ENCODE results near the gene CARD14.

CARD14 gene

GRCh38 chr17:80171681-80172080, 1.9 kb downstream of the CARD14 start:
- Histone ChIP-seq H3K36me3 (ENCODE audit: control insufficient read depth, insufficient read depth, low read length) (no peaks in the 10 kb centered on the region), H3K4me1 (ENCODE audit: control insufficient read depth, insufficient read depth, low read length) (0 out of 2 replicates have a peak, but pooled peaks cover 3% of the 10 kb centered on the region), H3K27me3 (ENCODE audit: control insufficient read depth, insufficient read depth, low read length) (no peaks in the 10 kb centered on the region), H3K27ac (ENCODE audit: low read depth, low read length) (no peak overlapping the region), H3K9me3 (ENCODE audit: control insufficient read depth, insufficient read depth, low read length) (no peaks in the 10 kb centered on the region), H3K9ac (ENCODE audit: low read depth, low read length) (no peak overlapping the region), H3K4me3 (ENCODE audit: low read depth, low read length) (no peak overlapping the region)

DNA sequence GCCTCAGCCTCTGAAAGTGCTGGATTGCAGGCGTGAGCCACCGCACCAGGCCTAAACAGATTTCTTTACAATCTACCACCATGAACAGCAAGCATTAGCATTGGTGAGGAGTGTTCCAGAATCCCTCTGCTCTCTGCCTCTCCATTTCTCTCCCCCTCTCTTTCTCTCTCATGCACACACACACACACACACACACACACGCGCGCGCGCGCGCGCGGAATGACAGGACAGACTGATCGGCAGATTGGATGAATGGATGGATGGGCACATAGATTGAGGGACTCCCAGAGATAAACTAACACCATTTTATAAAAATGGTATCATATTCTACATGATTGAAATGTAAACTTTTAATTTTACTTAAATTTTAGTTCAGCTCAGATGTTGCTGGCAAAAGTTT, 3.3 kb downstream of the CARD14 start:
- Histone ChIP-seq H3K27ac (ENCODE audit: low read depth, low read length) (no peak overlapping the region), H3K9me3 (ENCODE audit: control insufficient read depth, insufficient read depth, low read length) (no peaks in the 10 kb centered on the region), H3K4me1 (ENCODE audit: control insufficient read depth, insufficient read depth, low read length) (0 out of 2 replicates have a peak, but pooled peaks cover 3% of the 10 kb centered on the region), H3K9ac (ENCODE audit: low read depth, low read length) (no peak overlapping the region), H3K4me3 (ENCODE audit: low read depth, low read length) (no peak overlapping the region), H3K36me3 (ENCODE audit: control insufficient read depth, insufficient read depth, low read length) (no peaks in the 10 kb centered on the region), H3K27me3 (ENCODE audit: control insufficient read depth, insufficient read depth, low read length) (no peaks in the 10 kb centered on the region)

DNA sequence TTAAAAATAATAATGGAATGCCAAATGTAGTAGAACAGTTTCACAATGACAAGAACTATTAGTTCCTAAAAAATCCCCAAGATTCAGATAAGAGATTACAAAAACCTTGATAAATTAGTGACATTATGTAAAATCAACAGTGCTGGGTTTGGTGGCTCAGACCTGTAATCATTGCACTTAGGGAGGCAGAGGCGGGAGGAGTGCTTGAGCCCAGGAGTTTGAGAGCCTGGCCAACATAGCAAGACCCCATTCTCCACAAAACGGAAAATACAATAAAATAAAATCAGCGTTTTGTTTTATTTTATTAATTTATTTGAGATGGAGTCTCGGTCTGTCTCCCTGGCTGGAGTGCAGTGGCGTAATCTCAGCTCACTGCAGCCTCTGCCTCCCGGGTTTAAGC, 4.1 kb downstream of the CARD14 start:
- no peak overlapping the region for H3K9ac ChIP-seq (ENCODE audit: low read depth, low read length)
- H3K36me3 ChIP-seq (ENCODE audit: control insufficient read depth, insufficient read depth, low read length) = no peaks in the 10 kb centered on the region
- no peak overlapping the region for H3K27ac ChIP-seq (ENCODE audit: low read depth, low read length)
- no peaks in the 10 kb centered on the region for H3K27me3 ChIP-seq (ENCODE audit: control insufficient read depth, insufficient read depth, low read length)
- no peaks in the 10 kb centered on the region for H3K9me3 ChIP-seq (ENCODE audit: control insufficient read depth, insufficient read depth, low read length)
- no peak overlapping the region for H3K4me3 ChIP-seq (ENCODE audit: low read depth, low read length)
- H3K4me1 ChIP-seq (ENCODE audit: control insufficient read depth, insufficient read depth, low read length) = 0 out of 2 replicates have a peak, but pooled peaks cover 3% of the 10 kb centered on the region

GRCh38 chr17:80176757-80177156, 6.9 kb downstream of the CARD14 start:
- H3K4me1 ChIP-seq (ENCODE audit: control insufficient read depth, insufficient read depth, low read length) = 0 out of 2 replicates have a peak, but pooled peaks cover 3% of the 10 kb centered on the region
- no peaks in the 10 kb centered on the region for H3K27me3 ChIP-seq (ENCODE audit: control insufficient read depth, insufficient read depth, low read length)
- no peaks in the 10 kb centered on the region for H3K36me3 ChIP-seq (ENCODE audit: control insufficient read depth, insufficient read depth, low read length)
- H3K9me3 ChIP-seq (ENCODE audit: control insufficient read depth, insufficient read depth, low read length) = no peaks in the 10 kb centered on the region
- no peak overlapping the region for H3K27ac ChIP-seq (ENCODE audit: low read depth, low read length)
- no peak overlapping the region for H3K9ac ChIP-seq (ENCODE audit: low read depth, low read length)
- no peak overlapping the region for H3K4me3 ChIP-seq (ENCODE audit: low read depth, low read length)

- no peaks in the 10 kb centered on the region for H3K36me3 ChIP-seq (ENCODE audit: control insufficient read depth, insufficient read depth, low read length)
- H3K4me1 ChIP-seq (ENCODE audit: control insufficient read depth, insufficient read depth, low read length) = 0 out of 2 replicates have a peak, but pooled peaks cover 3% of the 10 kb centered on the region
- H3K27me3 ChIP-seq (ENCODE audit: control insufficient read depth, insufficient read depth, low read length) = no peaks in the 10 kb centered on the region
- no peak overlapping the region for H3K4me3 ChIP-seq (ENCODE audit: low read depth, low read length)
- H3K9me3 ChIP-seq (ENCODE audit: control insufficient read depth, insufficient read depth, low read length) = no peaks in the 10 kb centered on the region
- H3K9ac ChIP-seq (ENCODE audit: low read depth, low read length) = no peak overlapping the region
- no peak overlapping the region for H3K27ac ChIP-seq (ENCODE audit: low read depth, low read length)
These were observed 8.3 kb downstream of the CARD14 start for GRCh38 chr17:80177986-80178595.

DNA sequence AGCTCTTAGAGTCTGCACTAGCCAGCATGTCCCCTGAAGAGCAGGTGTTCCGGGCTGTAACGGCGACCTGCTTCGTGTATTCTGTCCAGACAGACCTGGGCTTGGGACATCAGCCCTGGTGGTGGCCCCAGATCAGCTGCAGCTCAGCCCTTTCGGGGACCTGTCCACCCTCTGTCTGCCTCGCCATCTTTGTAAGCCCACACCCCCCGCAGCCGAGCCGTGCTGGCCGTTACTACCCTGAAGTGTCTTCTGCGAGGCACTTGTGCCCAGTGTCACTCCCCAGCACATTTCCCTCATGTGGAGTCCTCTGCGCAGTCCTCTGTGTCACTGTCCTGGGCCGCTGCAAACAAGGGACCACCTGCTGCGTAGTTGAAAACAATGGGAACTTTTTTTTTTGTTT, 10.4 kb downstream of the CARD14 start:
- Histone ChIP-seq H3K9ac (ENCODE audit: low read depth, low read length) (no peak overlapping the region), H3K27ac (ENCODE audit: low read depth, low read length) (no peak overlapping the region), H3K27me3 (ENCODE audit: control insufficient read depth, insufficient read depth, low read length) (no peaks in the 10 kb centered on the region), H3K4me1 (ENCODE audit: control insufficient read depth, insufficient read depth, low read length) (0 out of 2 replicates have a peak, but pooled peaks cover 3% of the 10 kb centered on the region), H3K4me3 (ENCODE audit: low read depth, low read length) (no peak overlapping the region), H3K9me3 (ENCODE audit: control insufficient read depth, insufficient read depth, low read length) (no peaks in the 10 kb centered on the region), H3K36me3 (ENCODE audit: control insufficient read depth, insufficient read depth, low read length) (no peaks in the 10 kb centered on the region)

DNA sequence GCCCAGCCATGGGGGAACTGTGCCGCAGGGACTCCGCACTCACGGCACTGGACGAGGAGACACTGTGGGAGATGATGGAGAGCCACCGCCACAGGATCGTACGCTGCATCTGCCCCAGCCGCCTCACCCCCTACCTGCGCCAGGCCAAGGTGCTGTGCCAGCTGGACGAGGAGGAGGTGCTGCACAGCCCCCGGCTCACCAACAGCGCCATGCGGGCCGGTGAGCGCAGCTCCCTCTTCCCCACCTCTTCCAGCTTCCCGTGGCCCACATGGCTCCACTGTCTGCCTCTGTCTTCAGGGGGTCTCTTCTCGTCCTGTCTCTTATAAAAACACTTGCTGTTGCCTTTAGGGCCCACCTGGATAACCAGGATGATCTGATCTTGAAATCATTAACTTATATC, 11.6 kb downstream of the CARD14 start:
- Histone ChIP-seq H3K36me3 (ENCODE audit: control insufficient read depth, insufficient read depth, low read length) (no peaks in the 10 kb centered on the region), H3K27ac (ENCODE audit: low read depth, low read length) (no peak overlapping the region), H3K4me3 (ENCODE audit: low read depth, low read length) (no peak overlapping the region), H3K4me1 (ENCODE audit: control insufficient read depth, insufficient read depth, low read length) (no peaks in the 10 kb centered on the region), H3K27me3 (ENCODE audit: control insufficient read depth, insufficient read depth, low read length) (no peaks in the 10 kb centered on the region), H3K9me3 (ENCODE audit: control insufficient read depth, insufficient read depth, low read length) (no peaks in the 10 kb centered on the region), H3K9ac (ENCODE audit: low read depth, low read length) (no peak overlapping the region)

DNA sequence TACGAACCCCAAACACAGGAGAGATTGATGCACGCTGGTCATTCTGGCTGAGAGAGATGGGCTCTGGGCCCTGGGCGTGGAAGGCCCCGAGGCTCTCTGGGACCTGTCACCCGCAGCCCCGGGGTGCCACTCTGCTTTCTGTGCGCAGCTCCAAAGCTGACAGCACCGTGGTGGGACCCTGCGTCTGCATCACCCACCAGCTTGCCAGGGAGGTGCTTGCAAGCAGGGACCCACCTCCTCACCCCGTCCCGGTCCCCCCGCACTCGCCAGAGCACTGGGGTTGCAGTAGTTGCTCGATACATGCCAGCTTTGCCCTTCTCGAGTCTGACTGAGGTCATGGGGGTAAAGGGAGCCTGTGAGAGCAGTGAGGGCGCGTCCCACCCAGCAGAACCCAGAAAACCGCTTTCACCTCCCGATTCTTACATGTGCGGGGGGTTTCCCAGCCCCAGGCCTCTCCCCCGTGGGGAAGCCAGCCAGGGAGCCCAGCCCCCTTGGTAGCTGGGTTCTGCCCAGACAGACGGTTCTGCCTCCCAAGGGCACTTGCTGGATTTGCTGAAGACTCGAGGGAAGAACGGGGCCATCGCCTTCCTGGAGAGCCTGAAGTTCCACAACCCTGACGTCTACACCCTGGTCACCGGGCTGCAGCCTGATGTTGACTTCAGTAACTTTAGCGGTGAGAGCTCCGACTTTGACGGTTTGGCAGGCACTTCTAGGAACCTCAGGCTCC, 12.5 kb downstream of the CARD14 start:
- no peak overlapping the region for H3K27ac ChIP-seq (ENCODE audit: low read depth, low read length)
- H3K27me3 ChIP-seq (ENCODE audit: control insufficient read depth, insufficient read depth, low read length) = no peaks in the 10 kb centered on the region
- no peak overlapping the region for H3K9ac ChIP-seq (ENCODE audit: low read depth, low read length)
- no peaks in the 10 kb centered on the region for H3K9me3 ChIP-seq (ENCODE audit: control insufficient read depth, insufficient read depth, low read length)
- H3K4me3 ChIP-seq (ENCODE audit: low read depth, low read length) = no peak overlapping the region
- H3K4me1 ChIP-seq (ENCODE audit: control insufficient read depth, insufficient read depth, low read length) = no peaks in the 10 kb centered on the region
- H3K36me3 ChIP-seq (ENCODE audit: control insufficient read depth, insufficient read depth, low read length) = no peaks in the 10 kb centered on the region

DNA sequence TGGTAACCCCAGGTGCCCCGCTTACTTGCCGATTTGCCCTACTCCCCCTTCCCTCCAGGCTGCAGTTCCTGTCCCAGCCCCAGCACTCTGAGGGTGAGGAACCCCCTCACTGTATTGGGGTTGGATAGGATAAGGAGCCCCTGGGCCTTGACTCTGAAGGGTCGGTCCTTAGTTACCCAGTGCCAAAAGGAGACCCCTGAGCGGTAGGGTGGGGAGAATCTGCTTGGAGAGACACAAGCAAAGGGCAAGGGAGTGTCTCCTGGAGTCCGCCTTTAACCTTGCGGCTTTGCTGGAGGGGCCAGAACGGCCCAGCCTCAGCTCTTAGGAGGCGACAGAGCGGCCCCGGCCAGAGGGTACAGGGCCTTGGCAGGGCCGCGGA, 13.0 kb downstream of the CARD14 start:
- H3K4me1 ChIP-seq (ENCODE audit: control insufficient read depth, insufficient read depth, low read length) = no peaks in the 10 kb centered on the region
- no peaks in the 10 kb centered on the region for H3K36me3 ChIP-seq (ENCODE audit: control insufficient read depth, insufficient read depth, low read length)
- H3K4me3 ChIP-seq (ENCODE audit: low read depth, low read length) = no peak overlapping the region
- H3K27me3 ChIP-seq (ENCODE audit: control insufficient read depth, insufficient read depth, low read length) = no peaks in the 10 kb centered on the region
- H3K9me3 ChIP-seq (ENCODE audit: control insufficient read depth, insufficient read depth, low read length) = no peaks in the 10 kb centered on the region
- no peak overlapping the region for H3K27ac ChIP-seq (ENCODE audit: low read depth, low read length)
- no peak overlapping the region for H3K9ac ChIP-seq (ENCODE audit: low read depth, low read length)

DNA sequence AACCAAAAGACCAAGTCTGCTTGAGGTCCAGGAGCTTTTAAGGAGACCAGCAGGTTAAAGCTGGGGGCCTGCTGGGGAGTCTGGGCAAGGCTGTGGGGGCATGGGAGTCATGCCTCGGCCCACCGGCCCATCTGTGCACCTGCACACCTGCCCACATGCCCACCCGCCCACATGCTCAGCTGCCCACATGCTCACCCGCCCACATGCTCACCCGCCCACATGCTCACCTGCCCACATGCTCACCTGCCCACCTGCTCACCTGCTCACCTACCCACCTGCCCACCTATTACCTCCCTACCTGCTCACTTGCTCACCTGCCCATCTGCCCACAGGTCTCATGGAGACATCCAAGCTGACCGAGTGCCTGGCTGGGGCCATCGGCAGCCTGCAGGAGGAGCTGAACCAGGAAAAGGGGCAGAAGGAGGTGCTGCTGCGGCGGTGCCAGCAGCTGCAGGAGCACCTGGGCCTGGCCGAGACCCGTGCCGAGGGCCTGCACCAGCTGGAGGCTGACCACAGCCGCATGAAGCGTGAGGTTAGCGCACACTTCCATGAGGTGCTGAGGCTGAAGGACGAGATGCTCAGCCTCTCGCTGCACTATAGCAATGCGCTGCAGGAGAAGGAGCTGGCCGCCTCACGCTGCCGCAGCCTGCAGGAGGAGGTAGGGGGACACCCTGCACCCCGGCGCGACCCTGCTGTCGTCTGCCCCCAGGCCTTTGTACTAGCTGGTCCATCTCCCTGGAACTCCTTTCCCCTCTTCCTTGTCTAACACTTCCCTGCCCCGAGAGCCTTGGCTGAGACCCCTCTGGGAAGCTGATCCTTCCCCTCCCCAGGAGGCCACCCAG, 14.0 kb downstream of the CARD14 start:
- Histone ChIP-seq H3K27ac (ENCODE audit: low read depth, low read length) (no peak overlapping the region), H3K36me3 (ENCODE audit: control insufficient read depth, insufficient read depth, low read length) (no peaks in the 10 kb centered on the region), H3K27me3 (ENCODE audit: control insufficient read depth, insufficient read depth, low read length) (no peaks in the 10 kb centered on the region), H3K9me3 (ENCODE audit: control insufficient read depth, insufficient read depth, low read length) (no peaks in the 10 kb centered on the region), H3K4me3 (ENCODE audit: low read depth, low read length) (no peak overlapping the region), H3K4me1 (ENCODE audit: control insufficient read depth, insufficient read depth, low read length) (no peaks in the 10 kb centered on the region), H3K9ac (ENCODE audit: low read depth, low read length) (no peak overlapping the region)

DNA sequence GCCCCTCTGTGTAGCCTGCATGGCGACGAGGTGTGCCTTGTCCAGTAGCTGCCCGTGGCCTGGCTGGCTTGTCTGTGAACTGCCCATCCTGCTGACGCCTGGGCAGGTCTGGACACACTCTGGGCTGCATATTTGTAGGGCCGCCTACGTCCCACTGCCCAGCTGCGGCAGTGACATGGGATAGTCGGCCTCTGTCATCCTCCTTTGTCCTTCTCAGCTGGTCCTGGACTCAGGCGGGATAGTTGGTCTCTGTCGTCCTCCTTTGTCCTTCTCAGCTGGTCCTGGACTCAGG, 14.5 kb downstream of the CARD14 start:
- Histone ChIP-seq H3K9me3 (ENCODE audit: control insufficient read depth, insufficient read depth, low read length) (no peaks in the 10 kb centered on the region), H3K9ac (ENCODE audit: low read depth, low read length) (no peak overlapping the region), H3K27me3 (ENCODE audit: control insufficient read depth, insufficient read depth, low read length) (no peaks in the 10 kb centered on the region)

More for the DNA sequence above, 14.5 kb downstream of the CARD14 start:
- Histone ChIP-seq H3K27ac (ENCODE audit: low read depth, low read length) (no peak overlapping the region), H3K4me3 (ENCODE audit: low read depth, low read length) (no peak overlapping the region), H3K36me3 (ENCODE audit: control insufficient read depth, insufficient read depth, low read length) (no peaks in the 10 kb centered on the region), H3K4me1 (ENCODE audit: control insufficient read depth, insufficient read depth, low read length) (no peaks in the 10 kb centered on the region)

Measured in HUES48 (cell line).